HG03460 (cell line): ENCODE measurements around the gene TAF9.
"Not testable (repeated sequence)": the region's sequence is repeated elsewhere in the genome, so short reads cannot be mapped to it uniquely, and the experiment has no call there.

ENCODE experiments used
- ATAC-seq: cut with Tn5 transposase; IDR thresholded peaks from one replicate; pipeline ENCODE4 v1.9.1; 2021; ENCODE audit not compliant: unreplicated experiment

The TAF9 gene

GRCh38 chr5:69341520-69342161 is 27.7 kb downstream of the TAF9 start:
- no peak for ATAC-seq

GRCh38 chr5:69335341-69335935 is 33.9 kb downstream of the TAF9 start:
- ATAC-seq = no peak

- ATAC-seq = peak; percentile 45
Observed at GRCh38 chr5:69334793-69335268, 34.5 kb downstream of the TAF9 start.

- not testable (repeated sequence) for ATAC-seq
Observed at GRCh38 chr5:69333668-69334315, 35.5 kb downstream of the TAF9 start.

GRCh38 chr5:69331528-69332445 is 37.5 kb downstream of the TAF9 start:
- no peak for ATAC-seq

GRCh38 chr5:69329905-69330489 is 39.3 kb downstream of the TAF9 start:
- ATAC-seq = no peak

GRCh38 chr5:69326365-69326764 is 43.0 kb downstream of the TAF9 start:
- ATAC-seq = no peak

GRCh38 chr5:69317391-69317790 is 51.9 kb downstream of the TAF9 start:
- ATAC-seq = no peak

GRCh38 chr5:69315972-69316371 is 53.3 kb downstream of the TAF9 start:
- no peak for ATAC-seq
